HG02642 (cell line): ENCODE measurements around the gene NABP1.

ENCODE experiments used
- ATAC-seq: cut with Tn5 transposase; IDR thresholded peaks from one replicate; pipeline ENCODE4 v1.9.1; 2021; ENCODE audit warnings: mild to moderate bottlenecking; ENCODE audit not compliant: unreplicated experiment, poor library complexity

Gene NABP1

DNA sequence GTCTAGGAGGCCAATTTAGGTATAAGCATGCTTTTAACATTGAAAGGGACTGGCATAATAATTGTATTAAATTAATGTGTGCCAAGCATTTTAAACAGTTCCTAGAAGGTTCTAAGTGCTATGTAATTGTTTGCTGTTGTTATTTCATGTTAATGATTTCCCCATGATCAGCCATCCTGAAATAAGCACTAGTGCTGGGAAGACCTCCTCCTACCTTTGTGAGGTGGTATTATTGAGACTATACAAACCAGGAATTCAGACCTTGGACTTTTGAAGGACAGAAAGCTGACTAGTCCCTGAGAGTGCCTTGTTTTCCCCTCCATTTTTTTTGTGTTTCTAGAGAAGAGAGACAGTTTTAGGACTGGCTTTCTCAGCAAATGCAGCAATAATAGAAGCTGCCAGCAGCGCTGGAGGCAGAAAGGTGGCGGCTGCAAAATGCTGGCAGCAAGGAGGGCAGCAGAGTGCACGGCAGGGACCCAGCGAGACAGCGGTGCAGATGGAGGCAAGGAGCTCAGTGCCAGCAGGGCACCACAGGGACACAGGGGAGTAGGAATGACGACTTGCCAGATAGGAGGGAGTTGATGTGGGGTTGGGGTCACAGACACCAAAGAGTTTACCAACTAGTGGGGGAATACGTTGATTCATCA is 25.3 kb downstream of the NABP1 start:
- ATAC-seq = no peak

DNA sequence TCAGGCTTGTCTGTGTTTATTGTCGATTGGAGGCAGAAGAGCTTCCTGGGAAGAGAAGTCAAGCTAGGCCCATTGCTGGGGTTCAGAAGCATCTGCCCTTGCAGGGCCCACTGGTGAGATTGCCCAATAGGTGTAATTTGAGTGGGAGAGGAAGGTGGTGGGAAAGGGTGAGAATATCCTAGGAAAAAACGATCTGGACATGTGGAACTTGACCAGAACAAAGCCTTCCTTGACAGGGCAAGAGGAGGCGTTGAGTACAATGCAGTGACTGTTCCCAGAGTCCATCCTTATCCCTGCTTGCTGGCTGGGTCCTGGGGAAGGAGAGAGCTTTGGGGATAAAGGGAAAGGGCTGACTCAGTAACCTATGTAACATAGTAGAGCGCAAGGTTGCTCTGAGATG is 27.1 kb downstream of the NABP1 start:
- no peak for ATAC-seq

DNA sequence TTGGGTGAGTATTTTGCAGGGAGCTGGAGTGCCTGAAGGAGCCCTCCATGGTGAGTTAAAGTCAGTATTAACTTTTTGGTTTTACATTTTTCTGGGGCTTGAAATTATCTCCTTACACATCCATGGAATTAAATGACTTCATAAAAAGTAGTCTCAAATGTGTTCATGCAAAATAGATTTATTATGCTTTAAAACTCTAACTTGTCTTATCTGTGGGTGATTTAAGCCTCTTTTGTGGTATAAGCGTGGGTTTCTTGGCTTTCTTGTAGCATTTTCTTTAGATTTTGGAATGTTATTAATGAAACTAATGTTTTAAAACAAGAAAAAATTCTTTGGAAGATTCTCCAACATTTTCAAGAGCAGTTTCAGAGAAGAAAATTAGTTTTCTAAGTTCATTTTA is 27.8 kb downstream of the NABP1 start:
- ATAC-seq = no peak

- ATAC-seq = no peak
These were observed 28.9 kb downstream of the NABP1 start for GRCh38 chr2:191706791-191707190.

DNA sequence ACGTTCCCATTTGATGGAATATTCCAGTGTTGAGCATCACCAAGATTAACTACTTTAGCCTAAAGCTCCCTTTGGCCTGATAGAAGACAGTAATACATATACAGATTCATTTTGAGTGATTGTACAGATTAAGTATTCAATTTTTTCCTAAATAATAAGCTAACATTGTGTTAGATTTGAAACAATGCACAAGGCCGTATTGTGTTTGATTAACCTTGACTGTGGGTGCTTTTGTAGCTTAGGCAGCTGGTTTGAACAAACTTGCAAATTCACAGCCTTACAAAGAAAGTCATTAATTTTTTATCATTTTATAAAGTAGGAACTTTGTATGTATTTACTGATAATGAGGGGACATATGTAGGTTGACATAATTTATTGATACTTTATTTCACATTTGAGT is 29.6 kb downstream of the NABP1 start:
- ATAC-seq = no peak

DNA sequence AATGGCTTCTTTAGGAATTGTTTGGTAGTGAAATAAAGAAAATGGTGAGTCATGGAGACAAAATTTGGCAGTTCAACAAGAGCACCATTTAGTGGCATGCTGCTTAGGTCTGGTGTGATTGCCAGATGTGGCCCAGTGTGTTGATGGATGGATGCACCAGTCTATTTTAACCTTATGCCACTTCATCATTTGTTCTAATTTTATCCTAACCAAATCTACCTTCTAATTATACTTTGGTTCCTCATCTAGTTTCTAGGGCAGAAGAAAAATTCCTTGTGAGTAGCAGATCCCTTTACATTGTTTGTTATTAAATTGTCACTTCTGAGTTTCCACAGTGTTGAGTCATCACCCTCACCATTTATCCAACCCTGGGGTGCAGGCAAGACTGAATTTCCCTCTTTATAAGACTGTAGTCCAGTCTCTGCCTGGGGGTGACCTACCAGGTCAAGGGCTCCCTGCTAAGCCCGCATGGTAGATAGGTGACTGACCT is 32.5 kb downstream of the NABP1 start:
- no peak for ATAC-seq

DNA sequence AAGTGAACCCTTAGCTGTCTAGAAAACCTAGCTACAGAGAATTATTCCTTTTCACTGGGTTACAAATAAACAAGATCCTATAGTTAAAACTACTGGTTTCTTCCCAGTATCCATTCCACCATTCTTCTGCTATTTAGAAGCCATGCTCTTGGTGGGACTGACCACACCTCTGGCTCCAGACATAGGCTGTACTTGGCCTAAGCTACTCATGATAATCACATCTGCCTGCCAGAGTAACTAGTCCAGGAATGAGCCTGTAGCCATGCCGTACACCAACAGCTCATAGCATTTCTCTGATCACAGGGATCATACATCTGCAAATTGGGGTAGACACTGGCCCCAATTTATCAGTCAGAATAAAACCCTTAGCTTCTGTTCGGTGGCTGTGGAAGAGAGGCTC is 33.7 kb downstream of the NABP1 start:
- no peak for ATAC-seq

DNA sequence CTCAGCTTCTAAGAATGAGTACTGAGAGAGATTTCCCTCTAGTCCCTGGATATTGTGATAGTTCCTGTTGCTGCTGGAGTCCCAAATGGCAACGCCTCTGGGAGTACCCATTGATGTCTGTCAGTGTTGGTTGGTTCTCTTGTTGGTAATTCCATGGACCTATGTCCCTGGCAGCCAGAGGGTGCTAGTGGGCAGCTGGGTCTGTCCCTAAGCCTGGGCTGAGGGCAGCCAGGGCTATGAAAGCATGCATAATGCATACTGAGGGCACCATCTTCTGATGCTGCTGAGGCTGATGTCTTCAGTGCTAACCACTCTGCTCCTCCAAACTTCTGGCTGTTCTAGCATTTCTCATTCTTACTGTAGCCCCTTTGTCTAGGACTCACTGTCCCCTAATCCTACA is 35.9 kb downstream of the NABP1 start:
- no peak for ATAC-seq

DNA sequence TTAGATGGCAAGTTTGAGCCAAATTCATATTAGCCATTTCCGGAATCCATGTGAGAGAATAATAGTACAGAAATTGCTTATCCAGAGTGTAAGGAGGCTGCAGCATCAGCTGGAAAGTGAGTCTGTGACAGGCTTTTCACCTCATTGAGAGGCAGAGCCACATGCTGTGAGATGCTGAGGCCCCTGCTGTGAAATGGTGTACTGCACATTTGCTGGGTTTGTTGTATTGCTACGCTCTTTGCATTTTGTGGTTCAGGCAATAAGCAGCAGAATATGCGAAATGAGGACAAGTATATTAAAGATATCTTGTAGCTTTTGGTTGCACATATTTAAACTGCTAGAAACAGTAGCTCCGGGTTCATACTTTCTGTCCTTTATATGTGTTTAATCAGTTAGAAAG is 37.0 kb downstream of the NABP1 start:
- no peak for ATAC-seq

DNA sequence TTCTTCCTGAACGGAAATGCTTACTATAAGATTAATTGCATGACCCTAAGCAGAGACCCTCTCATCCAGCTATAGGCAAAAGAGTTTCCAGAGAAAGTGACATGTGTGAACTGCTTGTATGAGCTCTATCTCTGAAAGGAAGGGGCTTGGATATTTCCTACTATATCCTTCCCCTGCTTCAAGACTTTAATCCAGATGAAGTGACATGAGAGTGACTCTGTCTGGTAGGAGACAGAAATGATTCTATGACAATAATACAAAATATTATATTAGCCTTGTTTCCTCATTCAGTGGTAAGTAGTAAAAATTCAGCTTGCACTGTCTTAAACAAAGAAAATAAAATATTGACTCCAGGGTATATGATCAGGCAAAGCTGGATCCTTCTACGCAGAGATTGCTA is 37.5 kb downstream of the NABP1 start:
- no peak for ATAC-seq

DNA sequence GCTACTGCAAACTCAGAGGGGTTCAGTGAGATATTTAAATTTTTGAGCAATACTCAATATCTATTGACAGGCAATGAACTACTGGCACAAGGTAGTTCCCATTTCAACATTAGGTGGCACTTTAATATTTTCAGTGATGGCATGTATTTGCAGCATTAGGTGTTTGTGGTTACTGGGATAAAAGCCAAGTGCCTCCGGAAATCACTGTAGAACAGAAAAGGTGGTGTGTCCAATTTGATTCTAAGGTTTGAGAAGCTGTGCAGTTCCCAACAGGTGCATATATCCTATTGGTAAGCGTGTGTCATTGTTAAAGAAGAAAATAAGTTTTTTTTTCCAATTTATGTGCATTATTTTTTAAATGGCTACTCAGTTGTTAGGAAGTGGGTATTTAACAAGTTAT is 41.3 kb downstream of the NABP1 start:
- ATAC-seq = no peak

DNA sequence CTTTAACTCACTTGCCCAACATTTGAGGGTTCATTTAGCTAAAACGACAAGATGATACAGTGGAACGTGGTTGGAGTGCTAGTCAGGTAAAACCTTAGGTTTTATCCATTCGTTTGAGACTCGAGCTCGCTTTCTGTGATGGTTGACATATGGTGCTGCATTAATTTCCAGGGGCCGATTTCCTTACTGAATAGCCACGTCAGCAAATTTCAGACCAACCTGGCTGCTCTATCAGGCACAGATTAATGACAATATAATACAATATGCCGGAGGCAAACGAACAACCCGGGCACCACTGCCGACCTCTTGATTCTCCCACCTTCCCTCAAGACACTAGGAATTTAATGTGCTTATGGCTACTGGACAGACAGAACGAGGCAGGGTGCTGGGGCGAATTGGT is 42.0 kb downstream of the NABP1 start:
- ATAC-seq = no peak

DNA sequence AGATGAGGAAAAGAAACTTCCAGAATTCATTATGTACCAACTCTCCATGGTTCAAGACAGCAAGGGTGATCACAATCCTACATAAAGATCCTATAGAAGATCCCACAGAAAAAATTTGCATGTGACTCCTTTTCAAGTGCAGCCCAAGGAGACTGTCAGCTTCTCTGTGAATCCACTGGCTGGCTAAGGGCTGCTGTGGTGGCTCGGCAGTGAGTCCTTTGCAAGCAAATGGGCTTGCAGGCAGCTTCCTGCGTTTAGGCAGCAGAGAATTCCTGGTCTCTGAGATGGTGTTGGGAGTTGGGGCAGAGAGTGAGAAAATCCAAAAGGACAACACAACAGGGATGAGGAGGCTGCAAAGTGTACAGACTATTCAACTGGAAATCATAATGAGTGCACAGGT is 43.4 kb downstream of the NABP1 start:
- ATAC-seq = no peak

DNA sequence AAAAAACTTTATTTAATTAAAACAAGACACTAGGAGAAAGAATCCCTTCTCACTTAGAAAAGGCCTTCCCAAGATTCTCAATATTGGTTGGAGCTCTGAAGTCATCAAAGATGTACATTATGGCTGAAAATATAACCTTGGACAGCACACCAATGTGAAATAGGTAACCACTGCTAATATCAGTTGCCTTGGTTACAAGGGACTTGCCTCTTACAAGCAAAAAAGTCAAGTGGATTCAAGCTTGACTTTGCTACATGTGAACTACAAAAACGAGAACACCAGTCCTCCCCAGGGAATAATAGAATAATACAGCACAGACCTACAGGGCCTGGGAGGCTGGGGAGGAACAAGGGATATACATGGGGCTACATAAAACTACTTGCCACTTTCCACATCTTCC is 46.1 kb downstream of the NABP1 start:
- ATAC-seq = peak; percentile 51

DNA sequence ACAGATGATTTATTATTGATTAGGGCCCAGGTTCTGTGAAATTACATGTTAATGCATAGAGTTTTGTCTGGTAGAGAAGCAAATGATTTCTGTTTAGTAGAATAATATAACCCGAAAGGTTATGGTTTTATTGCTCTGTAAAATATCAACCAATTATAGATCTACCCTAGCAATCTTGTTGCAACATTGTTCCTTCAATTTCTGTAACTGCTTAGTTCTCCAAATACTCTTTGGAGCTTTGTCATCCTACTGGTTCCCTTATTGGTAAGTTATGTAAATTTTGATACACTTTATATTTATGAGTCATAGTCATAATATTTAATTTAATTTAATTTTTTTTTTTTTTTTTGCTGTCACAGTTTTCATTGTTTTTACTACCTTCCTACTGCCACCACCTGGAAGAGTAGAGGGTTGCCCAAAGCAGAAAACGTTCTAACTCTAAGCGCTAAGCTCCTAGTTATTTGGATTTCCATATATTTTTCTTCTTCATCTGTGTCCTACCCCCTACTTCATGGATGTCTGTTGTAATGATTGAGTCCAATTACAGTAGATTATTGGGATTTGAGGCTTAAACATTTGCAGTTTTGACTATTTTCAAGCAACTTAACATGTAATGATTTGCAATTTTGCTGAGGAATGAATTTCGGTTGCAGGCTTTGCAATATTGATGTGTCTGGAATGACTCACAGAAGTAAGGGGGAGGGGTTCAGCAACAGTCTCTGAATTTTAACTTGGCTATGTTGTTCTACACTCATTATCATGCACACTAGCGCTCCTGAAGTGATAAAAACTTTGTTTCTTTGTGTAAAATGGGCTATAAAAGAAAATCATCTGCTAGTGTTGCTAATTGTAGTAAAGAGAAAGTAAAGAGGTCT is 51.1 kb downstream of the NABP1 start:
- ATAC-seq = no peak

GRCh38 chr2:191730263-191730662 is 52.3 kb downstream of the NABP1 start:
- ATAC-seq = no peak
